CD4-positive, alpha-beta T cell (primary cell): Measurements from ENCODE around the gene TTC28. TPM values are rescaled to one million over a fixed set of nuclear protein-coding genes. Genes with fewer than 3 reads are reported as not detected.
A peak's percentile ranks its signal among the peaks of the same experiment; 100 is the strongest.

Experiments
- ATAC-seq: fragments of 200-7000 bp; cut with Tn5 transposase; one replicate; pipeline ENCODE4 v1.10.0; 2022; ENCODE audit warnings: mild to moderate bottlenecking; ENCODE audit not compliant: poor library complexity
- CTCF ChIA-PET: fragments of 350-600 bp; sonication (Branson Sonifier 250); formaldehyde crosslinking; loops from one replicate; lab custom pipeline; 2021; ENCODE audit warnings: antibody characterized with exemption, inconsistent platforms; lab: Charles Lee
- POLR2A ChIA-PET: fragments of 350-600 bp; sonication (Branson Sonifier 250); formaldehyde crosslinking; loops from one replicate; lab custom pipeline; 2021; ENCODE audit warnings: antibody characterized with exemption, inconsistent platforms; lab: Charles Lee
- DNase-seq, 14 experiments: peaks; one replicate each; pipeline ENCODE4 v3.0.0-alpha.2; 2013 to 2020; ENCODE audit warnings: mixed read lengths in 2 of 14
- H3K27ac ChIP-seq, 2 donors: one replicate each; pipeline versions ENCODE4 v1.5.1 to v1.7.0; 2013; ENCODE audit warnings: low read length in 2 of 2, low read depth in 1 of 2, mild to moderate bottlenecking in 1 of 2
- H3K27me3 ChIP-seq, 2 experiments: 1 replicate in 1 of 2; 2 replicates in 1 of 2; pipeline versions ENCODE4 v1.6.1 to v1.7.0; 2013; ENCODE audit warnings: low read length in 2 of 2, control low read depth in 1 of 2, mild to moderate bottlenecking in 1 of 2, moderate library complexity in 1 of 2; ENCODE audit not compliant: insufficient read depth in 2 of 2, control insufficient read depth in 1 of 2
- H3K36me3 ChIP-seq: one replicate; pipeline ENCODE4 v1.6.1; 2013; ENCODE audit warnings: low read length, control low read depth; ENCODE audit not compliant: insufficient read depth
- H3K4me1 ChIP-seq: one replicate; pipeline ENCODE4 v1.6.1; 2013; ENCODE audit warnings: low read length, control low read depth; ENCODE audit not compliant: insufficient read depth
- H3K4me3 ChIP-seq: one replicate; pipeline ENCODE4 v1.5.1; 2013; ENCODE audit warnings: mild to moderate bottlenecking, low read length, moderate library complexity
- H3K9me3 ChIP-seq, 2 experiments: 1 replicate in 1 of 2; 2 replicates in 1 of 2; pipeline versions ENCODE4 v1.6.1 to v1.7.0; 2013; ENCODE audit warnings: low read length in 2 of 2, mild to moderate bottlenecking in 2 of 2, control low read depth in 1 of 2, moderate library complexity in 1 of 2; ENCODE audit not compliant: control insufficient read depth in 1 of 2, insufficient read depth in 1 of 2
- H3K27ac Mint-ChIP-seq: one replicate; pipeline ENCODE4 v1.8.0; 2020; ENCODE audit warnings: mixed read lengths
- H3K27me3 Mint-ChIP-seq: one replicate; pipeline ENCODE4 v1.8.0; 2021; ENCODE audit warnings: mixed read lengths
- H3K36me3 Mint-ChIP-seq: one replicate; pipeline ENCODE4 v1.8.0; 2021; ENCODE audit warnings: low read depth, mixed read lengths
- H3K4me1 Mint-ChIP-seq: one replicate; pipeline ENCODE4 v1.8.0; 2021; ENCODE audit warnings: low read depth, mixed read lengths
- H3K4me3 Mint-ChIP-seq: one replicate; pipeline ENCODE4 v1.8.0; 2020; ENCODE audit warnings: mild to moderate bottlenecking, mixed read lengths
- H3K9me3 Mint-ChIP-seq: one replicate; pipeline ENCODE4 v1.8.0; 2020; ENCODE audit warnings: mixed read lengths
- CTCF ChIP-seq: fragments of 200-600 bp; IDR thresholded peaks from one replicate; pipeline ENCODE4 v1.8.0; 2022; ENCODE audit warnings: antibody characterized with exemption, mild to moderate bottlenecking
- intact Hi-C, 2 experiments: fragments of 100-400 bp; cut with DNase I in 1 of 2; cut with micrococcal nuclease in 1 of 2; formaldehyde crosslinking; loops; one replicate each; pipeline versions ENCODE4 v1.15.1 to v1.9.0; 2023 to 2025; cut with DNase I, micrococcal nuclease
- total RNA-seq, 174 experiments: library from RNA in 2 of 174; stranded (reverse) in 2 of 174; gene quantifications; one replicate each; pipeline ENCODE4 v1.2.3 and lab custom pipeline; 2021 to 2026

The TTC28 gene
- total RNA-seq, 2 experiments from 2014 or later, result 4.6 to 5.7 TPM

GRCh38 chr22:27990879-27991278 is 688.8 kb downstream of the TTC28 start:
- intact Hi-C loops, result no loop called here
- no peak overlapping the region for H3K4me3 Mint-ChIP-seq
- CTCF ChIA-PET, result no interaction called here
- no peak for TF ChIP-seq CTCF
- peak in 1 of 14 experiments; percentile 25 for DNase-seq
- no peak overlapping the region for H3K27ac ChIP-seq
- peaks cover 6% of the 10 kb centered on the region for H3K36me3 Mint-ChIP-seq
- H3K27ac Mint-ChIP-seq, result no peak overlapping the region
- ATAC-seq, result no peak
- no peaks in the 10 kb centered on the region for H3K9me3 Mint-ChIP-seq
- H3K36me3 ChIP-seq, result no peaks in the 10 kb centered on the region
- no peaks in the 10 kb centered on the region for H3K9me3 ChIP-seq
- POLR2A ChIA-PET, result no interaction called here
- no peaks in the 10 kb centered on the region for H3K27me3 ChIP-seq
- no peaks in the 10 kb centered on the region for H3K27me3 Mint-ChIP-seq
- no peaks in the 10 kb centered on the region for H3K4me1 Mint-ChIP-seq
- peaks cover 2% of the 10 kb centered on the region for H3K4me1 ChIP-seq
- H3K4me3 ChIP-seq, result no peak overlapping the region

GRCh38 chr22:27990451-27990840 is 689.2 kb downstream of the TTC28 start:
- Histone ChIP-seq H3K27me3 (no peaks in the 10 kb centered on the region), H3K9me3 (no peaks in the 10 kb centered on the region), H3K36me3 (no peaks in the 10 kb centered on the region), H3K4me3 (no peak overlapping the region), H3K4me1 (peaks cover 2% of the 10 kb centered on the region), H3K27ac (no peak overlapping the region)
- intact Hi-C loops, result no loop called here
- no peaks in the 10 kb centered on the region for H3K9me3 Mint-ChIP-seq
- TF ChIP-seq CTCF, result no peak
- ATAC-seq, result no peak
- no peak overlapping the region for H3K27ac Mint-ChIP-seq
- H3K4me1 Mint-ChIP-seq, result no peaks in the 10 kb centered on the region
- H3K27me3 Mint-ChIP-seq, result no peaks in the 10 kb centered on the region
- CTCF ChIA-PET, result no interaction called here
- peak in 1 of 14 experiments; percentile 23 for DNase-seq
- H3K36me3 Mint-ChIP-seq, result peaks cover 9% of the 10 kb centered on the region
- no peak overlapping the region for H3K4me3 Mint-ChIP-seq
- POLR2A ChIA-PET, result no interaction called here

GRCh38 chr22:27989758-27990450 is 689.7 kb downstream of the TTC28 start:
- Mint-ChIP-seq H3K9me3 (no peaks in the 10 kb centered on the region), H3K27ac (no peak overlapping the region), H3K4me1 (no peaks in the 10 kb centered on the region), H3K4me3 (no peak overlapping the region), H3K27me3 (no peaks in the 10 kb centered on the region), H3K36me3 (peaks cover 15% of the 10 kb centered on the region)
- H3K4me1 ChIP-seq, result peaks cover 2% of the 10 kb centered on the region
- DNase-seq (no peak), ATAC-seq (no peak)
- intact Hi-C loops, result no loop called here
- H3K9me3 ChIP-seq, result no peaks in the 10 kb centered on the region
- no peak for TF ChIP-seq CTCF
- ChIA-PET POLR2A (no interaction called here), CTCF (no interaction called here)
- H3K4me3 ChIP-seq, result no peak overlapping the region
- no peak overlapping the region for H3K27ac ChIP-seq
- no peaks in the 10 kb centered on the region for H3K36me3 ChIP-seq
- no peaks in the 10 kb centered on the region for H3K27me3 ChIP-seq
